Measurements from ENCODE around the gene MAS1. TPM values are rescaled to one million over a fixed set of nuclear protein-coding genes. Genes with fewer than 3 reads are reported as not detected.

Gene MAS1
- polyA plus RNA-seq, 1 of the 3 experiments (the other 2 are of a cell fraction) = not detected

GRCh38 chr6:159866286-159867247 lies 24.2 kb upstream of the MAS1 start (continued):
- no peak for TF ChIP-seq CTCF (IDR thresholded peaks at IDR 0.05)
- TF ChIP-seq POLR2AphosphoS5 (IDR thresholded peaks at IDR 0.05; ENCODE audit: low read depth, low read length) = no peak

GRCh38 chr6:159871241-159871640 lies 19.5 kb upstream of the MAS1 start:
- H3F3A ChIP-seq (replicated peaks; ENCODE audit: insufficient read depth) = no peaks in the 10 kb centered on the region
- TF ChIP-seq EP300 (IDR thresholded peaks at IDR 0.05; ENCODE audit: borderline replicate concordance in 1 of 2, low read depth in 1 of 2, low read length in 1 of 2) (no peak), USF1 (IDR thresholded peaks at IDR 0.05; ENCODE audit: borderline replicate concordance, low read depth) (no peak), RCOR1 (IDR thresholded peaks at IDR 0.05; ENCODE audit: low read length) (no peak), IRF3 (IDR thresholded peaks at IDR 0.05; ENCODE audit: low read depth, low read length) (no peak), CHD2 (IDR thresholded peaks at IDR 0.05; ENCODE audit: low read length, partially characterized antibody) (no peak)
- ChIA-PET POLR2A (no interaction called here), CTCF (no interaction called here)
- no peak overlapping the region for H2AFZ ChIP-seq (ENCODE audit: low read depth)
- no peak overlapping the region for H3K9ac ChIP-seq
- H3K27ac ChIP-seq (ENCODE audit: low read depth in 2 of 2, low read length in 1 of 2) = no peak overlapping the region
- no peaks in the 10 kb centered on the region for H4K20me1 ChIP-seq (ENCODE audit: insufficient read depth)
- 63% methylated on average over 1 of the region's 1 CpG for WGBS (ENCODE audit: low lambda C conversion rate)
- H3K79me2 ChIP-seq (ENCODE audit: insufficient read depth) = no peaks in the 10 kb centered on the region
- no peak for DNase-seq
- no peak overlapping the region for H3K4me3 ChIP-seq (ENCODE audit: low read depth in 2 of 2, low read length in 1 of 2)
- H3K36me3 ChIP-seq (replicated peaks in 1 of 2; ENCODE audit: control insufficient read depth in 1 of 2, insufficient read depth in 2 of 2, low read length in 1 of 2) = no peaks in the 10 kb centered on the region
- no peaks in the 10 kb centered on the region; the same call in 1 of the 2 replicates for H3K27me3 ChIP-seq (ENCODE audit: insufficient read depth)
- no peaks in the 10 kb centered on the region for H3K4me1 ChIP-seq (ENCODE audit: control insufficient read depth in 1 of 2, insufficient read depth in 2 of 2, low read depth in 1 of 2, low read length in 1 of 2)
- no peak overlapping the region for H3K4me2 ChIP-seq
- H3K9me2 ChIP-seq = no peaks in the 10 kb centered on the region
- no peaks in the 10 kb centered on the region for H3K9me3 ChIP-seq

GRCh38 chr6:159871906-159872305 lies 18.9 kb upstream of the MAS1 start:
- Histone ChIP-seq H3K27me3 (ENCODE audit: insufficient read depth) (no peaks in the 10 kb centered on the region; the same call in 1 of the 2 replicates), H3K9ac (no peak overlapping the region), H3K4me2 (no peak overlapping the region), H3K4me3 (ENCODE audit: low read depth in 2 of 2, low read length in 1 of 2) (no peak overlapping the region), H3K79me2 (ENCODE audit: insufficient read depth) (no peaks in the 10 kb centered on the region), H3K9me3 (no peaks in the 10 kb centered on the region), H3F3A (replicated peaks; ENCODE audit: insufficient read depth) (no peaks in the 10 kb centered on the region), H3K4me1 (ENCODE audit: control insufficient read depth in 1 of 2, insufficient read depth in 2 of 2, low read depth in 1 of 2, low read length in 1 of 2) (no peaks in the 10 kb centered on the region), H3K27ac (ENCODE audit: low read depth in 2 of 2, low read length in 1 of 2) (no peak overlapping the region), H4K20me1 (ENCODE audit: insufficient read depth) (no peaks in the 10 kb centered on the region), H3K9me2 (no peaks in the 10 kb centered on the region), H3K36me3 (replicated peaks in 1 of 2; ENCODE audit: control insufficient read depth in 1 of 2, insufficient read depth in 2 of 2, low read length in 1 of 2) (no peaks in the 10 kb centered on the region), H2AFZ (ENCODE audit: low read depth) (no peak overlapping the region)
- WGBS (ENCODE audit: low lambda C conversion rate) = 30% methylated on average over 5 of the region's 5 CpGs
- DNase-seq = no peak
- TF ChIP-seq TAF1 (IDR thresholded peaks at IDR 0.05; ENCODE audit: borderline replicate concordance, low read depth, low read length) = no peak
- no peak for TF ChIP-seq RAD21 (IDR thresholded peaks at IDR 0.05; ENCODE audit: low read length)
- TF ChIP-seq EP300 (IDR thresholded peaks at IDR 0.05; ENCODE audit: borderline replicate concordance in 1 of 2, low read depth in 1 of 2, low read length in 1 of 2) = no peak
- TF ChIP-seq RFX5 (IDR thresholded peaks at IDR 0.05; ENCODE audit: low read length) = no peak
- no peak for TF ChIP-seq GABPA (IDR thresholded peaks at IDR 0.05; ENCODE audit: low read depth)
- no peak for TF ChIP-seq FOSL2 (IDR thresholded peaks at IDR 0.05; ENCODE audit: borderline replicate concordance, low read depth)
- no peak for TF ChIP-seq ELF1 (IDR thresholded peaks at IDR 0.05)
- no peak for TF ChIP-seq IRF3 (IDR thresholded peaks at IDR 0.05; ENCODE audit: low read depth, low read length)
- TF ChIP-seq MEF2A (IDR thresholded peaks at IDR 0.05; ENCODE audit: borderline replicate concordance, low read depth) = no peak
- TF ChIP-seq FOXM1 (IDR thresholded peaks at IDR 0.05; ENCODE audit: low read depth) = no peak
- no peak for TF ChIP-seq POLR2AphosphoS5 (IDR thresholded peaks at IDR 0.05; ENCODE audit: low read depth, low read length)
- no peak for TF ChIP-seq TCF12 (IDR thresholded peaks at IDR 0.05)
- TF ChIP-seq RXRA (IDR thresholded peaks at IDR 0.05; ENCODE audit: borderline replicate concordance, low read depth) = no peak
- ChIA-PET CTCF (interaction anchor here (1.2 kb wide), 1 partner anchor 8 kb away, joined by 5 read pairs; no protein-coding TSS in a partner anchor), POLR2A (no interaction called here)
